Transverse colon (tissue), 4 donors: Measurements from ENCODE around the gene HGFAC. TPM values are rescaled to one million over a fixed set of nuclear protein-coding genes. Genes with fewer than 3 reads are reported as not detected.

Experiments
- DNase-seq: peaks from one replicate; pipeline ENCODE4 v3.0.0-alpha.2; 2019
- H3K27ac ChIP-seq, 4 donors: fragments of 200-600 bp; sonication (generic); 2 replicates each; pipeline ENCODE4 v1.5.1; 2016 to 2018; ENCODE audit warnings: inconsistent platforms in 4 of 4
- H3K27me3 ChIP-seq: fragments of 200-600 bp; sonication (generic); 2 replicates; pipeline ENCODE4 v1.5.1; 2017; ENCODE audit warnings: inconsistent platforms
- H3K36me3 ChIP-seq, 4 donors: fragments of 200-600 bp; sonication (generic); 2 replicates each; pipeline ENCODE4 v1.5.1; 2017 to 2019; ENCODE audit warnings: inconsistent platforms in 4 of 4
- H3K4me1 ChIP-seq, 4 donors: fragments of 200-600 bp; sonication (generic); 2 replicates each; pipeline ENCODE4 v1.5.1; 2017 to 2020; ENCODE audit warnings: inconsistent platforms in 4 of 4
- H3K4me3 ChIP-seq, 4 donors: fragments of 200-600 bp; sonication (generic); 1 replicate in 1 of 4; 2 replicates in 3 of 4; pipeline versions ENCODE4 v1.5.1 to v1.6.1; 2017 to 2019; ENCODE audit warnings: inconsistent platforms in 4 of 4
- H3K9me3 ChIP-seq, 2 donors: fragments of 200-600 bp; sonication (generic); 2 replicates each; pipeline ENCODE4 v1.5.1; 2017 to 2019; ENCODE audit warnings: inconsistent platforms in 2 of 2
- EP300 ChIP-seq: sonication (generic); formaldehyde crosslinking; IDR thresholded peaks from one replicate; pipeline ENCODE4 v1.6.1; 2017; ENCODE audit warnings: antibody characterized with exemption, low read depth
- POLR2A ChIP-seq: fragments of 450-650 bp; IDR thresholded peaks from one replicate; pipeline ENCODE4 v1.6.1; 2016; ENCODE audit warnings: antibody characterized with exemption, mild to moderate bottlenecking, moderate library complexity
- POLR2AphosphoS5 ChIP-seq, 3 donors: sonication (generic); formaldehyde crosslinking; IDR thresholded peaks; one replicate each; pipeline ENCODE4 v1.6.1; 2016; ENCODE audit warnings: antibody characterized with exemption in 3 of 3
- WGBS, 2 donors: methylation state at CpG; one replicate each; pipeline ENCODE4 v1.1.5; 2018; ENCODE audit warnings: low coverage in 1 of 2; 5-methylcytosine and 5-hydroxymethylcytosine counted together
- in situ Hi-C, 4 donors: fragments of 200-750 bp; cut with MboI; loops; one replicate each; pipeline versions ENCODE4 v1.15.0 to v1.15.1; 2017; ENCODE audit warnings: low sequenced_read_pairs in 3 of 4, low pct_ligation_motif_present in 1 of 4, low pct_unique_long_range_greater_than_20kb in 1 of 4
- intact Hi-C: fragments of 100-400 bp; cut with DNase I; formaldehyde crosslinking; loops from one replicate; pipeline ENCODE4 v1.15.1; 2023; ENCODE audit warnings: low total_unique reads
- total RNA-seq, 4 donors: library from RNA; depleted of rRNA; stranded (reverse); fragments of >200 nt; gene quantifications; one replicate each; pipeline ENCODE4 v1.1.0, GENCODE V29; 2016
- TF ChIP-seq, protein P1 (sequence below), 5 experiments: fragments of 200-600 bp in 3 of 5; fragments of 450-650 bp in 2 of 5; sonication (generic) in 3 of 5; IDR thresholded peaks; 1 replicate in 2 of 5; 2 replicates in 3 of 5; pipeline ENCODE4 v1.5.1; 2016 to 2017; ENCODE audit warnings: antibody characterized with exemption in 5 of 5, inconsistent platforms in 3 of 5, mild to moderate bottlenecking in 2 of 5, moderate library complexity in 1 of 5

Gene HGFAC
- total RNA-seq, result not detected

DNA sequence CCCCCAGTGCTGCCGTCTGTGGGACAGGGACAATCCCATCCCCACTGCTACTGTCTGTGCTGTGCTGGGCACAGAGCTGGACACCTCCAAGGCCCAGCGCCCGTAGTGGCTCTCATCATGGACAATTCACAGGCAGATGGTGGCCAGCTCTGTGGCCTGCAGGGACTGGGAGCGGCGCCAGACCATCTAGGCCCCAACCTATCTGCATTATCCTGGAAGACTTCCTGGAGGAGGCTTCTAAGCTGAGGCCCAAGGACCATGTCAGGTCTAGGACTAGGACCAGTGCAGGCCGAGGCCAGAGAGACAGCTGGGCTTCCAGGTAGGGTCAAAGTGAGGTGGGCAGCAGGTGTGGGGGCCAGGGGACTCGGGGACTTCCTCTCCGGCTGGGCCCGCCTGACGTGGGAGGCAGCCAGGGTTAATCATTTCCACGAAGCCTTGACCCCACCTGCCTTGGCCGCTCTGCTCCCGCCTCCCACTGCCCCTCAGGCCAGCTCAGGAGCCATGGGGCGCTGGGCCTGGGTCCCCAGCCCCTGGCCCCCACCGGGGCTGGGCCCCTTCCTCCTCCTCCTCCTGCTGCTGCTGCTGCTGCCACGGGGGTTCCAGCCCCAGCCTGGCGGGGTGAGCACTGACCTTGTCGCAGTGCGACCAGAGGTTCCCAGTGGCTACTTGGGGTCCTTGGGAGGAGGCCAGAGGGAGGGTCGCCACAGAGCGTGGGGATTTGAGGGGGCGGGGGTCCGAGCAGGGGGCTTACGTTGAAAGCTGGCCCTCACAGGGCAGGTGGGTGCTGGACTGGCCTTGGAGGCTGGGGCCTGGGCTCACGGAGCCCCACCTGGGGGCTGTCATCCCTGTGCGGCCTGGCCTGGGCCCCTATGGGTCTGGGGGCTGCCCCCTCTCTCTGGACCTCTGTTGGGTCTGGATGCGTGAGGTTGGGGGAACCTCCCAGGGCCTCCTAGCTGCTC, at the start of gene HGFAC:
TSS of gene HGFAC (plus strand) at position 468 of the 959 bp plus-strand sequence. CDS start at position 502, 34 bp downstream.
- intact Hi-C loops (loop anchor here (5.0 kb wide), 1 partner anchor 334 kb away; no protein-coding TSS in a partner anchor), in situ Hi-C loops (loop anchor here in 2 of 4 donors (5.0 to 25.0 kb wide), 2 partner anchors 94 to 229 kb away; no protein-coding TSS in a partner anchor)
- H3K4me1 ChIP-seq, result peaks cover 0 to under 1% (median 0%) of the 10 kb centered on the region in 4 donors
- no peaks in the 10 kb centered on the region for H3K27me3 ChIP-seq
- H3K36me3 ChIP-seq, result no peaks in the 10 kb centered on the region
- H3K27ac ChIP-seq, result no peak within 1 kb of the TSS
- no peak for DNase-seq
- H3K9me3 ChIP-seq, result no peaks in the 10 kb centered on the region
- H3K4me3 ChIP-seq, result no peak within 1 kb of the TSS
- WGBS, 2 donors, result 79% methylated on average over 26 of the region's 27 CpGs; no CpG with 5 or more reads in 1 of the 2 donors
- TF ChIP-seq POLR2A (no peak), EP300 (no peak)
- TF ChIP-seq, protein P1, sequence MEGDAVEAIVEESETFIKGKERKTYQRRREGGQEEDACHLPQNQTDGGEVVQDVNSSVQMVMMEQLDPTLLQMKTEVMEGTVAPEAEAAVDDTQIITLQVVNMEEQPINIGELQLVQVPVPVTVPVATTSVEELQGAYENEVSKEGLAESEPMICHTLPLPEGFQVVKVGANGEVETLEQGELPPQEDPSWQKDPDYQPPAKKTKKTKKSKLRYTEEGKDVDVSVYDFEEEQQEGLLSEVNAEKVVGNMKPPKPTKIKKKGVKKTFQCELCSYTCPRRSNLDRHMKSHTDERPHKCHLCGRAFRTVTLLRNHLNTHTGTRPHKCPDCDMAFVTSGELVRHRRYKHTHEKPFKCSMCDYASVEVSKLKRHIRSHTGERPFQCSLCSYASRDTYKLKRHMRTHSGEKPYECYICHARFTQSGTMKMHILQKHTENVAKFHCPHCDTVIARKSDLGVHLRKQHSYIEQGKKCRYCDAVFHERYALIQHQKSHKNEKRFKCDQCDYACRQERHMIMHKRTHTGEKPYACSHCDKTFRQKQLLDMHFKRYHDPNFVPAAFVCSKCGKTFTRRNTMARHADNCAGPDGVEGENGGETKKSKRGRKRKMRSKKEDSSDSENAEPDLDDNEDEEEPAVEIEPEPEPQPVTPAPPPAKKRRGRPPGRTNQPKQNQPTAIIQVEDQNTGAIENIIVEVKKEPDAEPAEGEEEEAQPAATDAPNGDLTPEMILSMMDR (IDR thresholded peaks at IDR 0.05), result no peak

- TF ChIP-seq POLR2AphosphoS5 (IDR thresholded peaks at IDR 0.05), result no peak
- TF ChIP-seq EP300, result no peak
- TF ChIP-seq, protein P1 (IDR thresholded peaks at IDR 0.05), result no peak
- TF ChIP-seq POLR2A, result no peak
- in situ Hi-C loops, result no loop called here
- H3K27ac ChIP-seq, result no peak overlapping the region
Measured at GRCh38 chr4:3392321-3392720, 49.4 kb upstream of the HGFAC start.

GRCh38 chr4:3393171-3393570, 48.6 kb upstream of the HGFAC start:
- Histone ChIP-seq H3K4me1 (peaks cover 0 to 16% (median 6%) of the 10 kb centered on the region in 4 donors), H3K27ac (no peak overlapping the region), H3K4me3 (no peak overlapping the region), H3K9me3 (no peaks in the 10 kb centered on the region), H3K36me3 (no peaks in the 10 kb centered on the region), H3K27me3 (no peaks in the 10 kb centered on the region)
- 90% methylated on average over 8 of the region's 8 CpGs; no CpG with 5 or more reads in 1 of the 2 donors for WGBS, 2 donors
- DNase-seq, result no peak
- intact Hi-C loops (no loop called here), in situ Hi-C loops (no loop called here)
- TF ChIP-seq POLR2A, result no peak
- TF ChIP-seq, protein P1 (IDR thresholded peaks at IDR 0.05), result no peak

More at GRCh38 chr4:3392321-3392720, 49.4 kb upstream of the HGFAC start:
- H3K27me3 ChIP-seq, result no peaks in the 10 kb centered on the region
- H3K36me3 ChIP-seq, result no peaks in the 10 kb centered on the region
- no peaks in the 10 kb centered on the region for H3K9me3 ChIP-seq
- no peak for DNase-seq
- H3K4me3 ChIP-seq, result no peak overlapping the region
- peaks cover 0 to 18% (median 12%) of the 10 kb centered on the region in 4 donors for H3K4me1 ChIP-seq
- intact Hi-C loops, result no loop called here
- WGBS, 2 donors, result 80 to 94% methylated on average over 3 to 4 of the region's 4 CpGs

DNA sequence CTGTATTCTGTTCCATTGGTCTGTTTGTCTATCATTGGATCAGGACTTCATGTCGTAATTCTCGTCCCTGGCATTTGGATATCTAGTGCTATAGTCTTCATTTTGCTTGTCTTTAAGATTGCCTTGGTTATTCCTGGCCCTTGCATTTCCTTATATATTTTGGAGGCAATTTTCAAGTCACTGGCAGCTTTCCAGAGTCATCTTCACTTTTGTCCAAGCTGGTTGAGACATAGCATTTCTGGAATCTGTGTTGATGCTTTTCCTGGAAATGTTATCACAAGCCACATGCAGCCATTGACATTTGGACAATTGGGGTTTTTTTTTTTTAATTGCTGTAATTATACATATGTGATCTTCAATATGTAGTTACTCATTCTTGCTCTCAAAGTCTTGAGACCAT, 45.2 kb upstream of the HGFAC start:
- in situ Hi-C loops (no loop called here), intact Hi-C loops (no loop called here)
- WGBS, 2 donors, result 72 to 100% methylated on average over 2 of the region's 2 CpGs
- Histone ChIP-seq H3K4me3 (no peak overlapping the region), H3K27me3 (no peaks in the 10 kb centered on the region), H3K27ac (no peak overlapping the region), H3K4me1 (no peaks in the 10 kb centered on the region), H3K36me3 (no peaks in the 10 kb centered on the region), H3K9me3 (no peaks in the 10 kb centered on the region)
- TF ChIP-seq EP300 (no peak), POLR2AphosphoS5 (IDR thresholded peaks at IDR 0.05) (no peak), POLR2A (no peak)
- TF ChIP-seq, protein P1 (IDR thresholded peaks at IDR 0.05), result no peak
- no peak for DNase-seq
